Measurements from ENCODE around the gene SKA2.
"Not testable (repeated sequence)": the region's sequence is repeated elsewhere in the genome, so short reads cannot be mapped to it uniquely, and the experiment has no call there.

SKA2 gene, protein sequence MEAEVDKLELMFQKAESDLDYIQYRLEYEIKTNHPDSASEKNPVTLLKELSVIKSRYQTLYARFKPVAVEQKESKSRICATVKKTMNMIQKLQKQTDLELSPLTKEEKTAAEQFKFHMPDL

DNA sequence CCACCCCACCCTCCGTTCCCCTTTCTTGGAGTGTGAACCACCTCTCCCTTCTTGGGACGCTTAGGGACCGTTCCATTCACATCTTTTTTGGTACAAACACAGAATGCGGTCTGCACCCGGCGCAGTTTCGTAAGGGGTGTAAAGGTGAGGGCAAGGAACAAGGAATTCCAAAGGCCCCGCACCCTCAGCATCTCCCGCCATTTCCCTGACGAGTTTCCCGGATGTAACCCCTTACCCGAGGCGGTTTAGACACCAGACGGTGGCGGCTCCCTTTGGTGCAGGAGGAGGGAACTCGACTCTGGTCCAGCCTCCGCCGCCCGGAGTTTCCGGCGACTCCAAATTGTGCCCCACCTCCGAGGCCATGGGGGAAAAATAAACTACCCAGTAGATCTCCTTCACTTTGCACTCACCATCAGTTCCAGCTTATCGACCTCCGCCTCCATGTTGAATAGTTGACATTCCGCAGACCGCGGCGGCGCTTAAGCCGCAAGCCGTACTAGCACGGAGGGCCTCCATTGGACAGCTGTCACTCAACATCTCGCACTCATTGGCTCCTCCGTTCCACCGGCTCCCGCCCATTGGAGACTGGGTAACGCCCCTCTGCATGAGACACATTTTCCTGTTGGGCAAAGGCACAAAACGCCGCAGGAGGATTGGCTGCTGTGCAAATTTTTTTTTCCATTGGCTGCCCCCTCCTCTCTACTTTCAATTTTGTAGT lies at the start of gene SKA2:
Gene SKA2, minus strand, starts transcription at position 466 of the 718 bp plus-strand sequence. Its CDS starts 23 bp downstream, at position 443.
- in situ Hi-C loops (cut with HindIII; ENCODE audit: low sequenced_read_pairs): no loop called here

DNA sequence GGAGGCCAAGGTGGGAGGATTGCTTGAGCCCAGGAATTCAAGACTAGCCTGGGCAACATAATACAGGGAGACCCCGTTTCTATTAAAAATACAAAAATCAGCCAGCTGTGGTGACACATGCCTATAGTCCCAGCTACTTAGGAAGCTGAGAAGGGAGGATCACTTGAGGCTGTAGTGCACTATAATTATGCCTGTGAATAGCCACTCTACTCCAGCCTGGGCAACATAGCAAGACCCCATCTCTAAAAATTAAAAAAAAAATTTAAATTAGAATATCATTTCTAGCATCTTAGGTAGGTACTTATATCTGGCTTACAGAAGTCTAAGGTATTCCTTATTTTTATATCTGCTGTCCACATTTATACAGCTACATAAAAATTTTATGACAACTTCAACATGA lies 47.3 kb upstream of the SKA2 start:
- in situ Hi-C loops (cut with HindIII; ENCODE audit: low sequenced_read_pairs): no loop called here

DNA sequence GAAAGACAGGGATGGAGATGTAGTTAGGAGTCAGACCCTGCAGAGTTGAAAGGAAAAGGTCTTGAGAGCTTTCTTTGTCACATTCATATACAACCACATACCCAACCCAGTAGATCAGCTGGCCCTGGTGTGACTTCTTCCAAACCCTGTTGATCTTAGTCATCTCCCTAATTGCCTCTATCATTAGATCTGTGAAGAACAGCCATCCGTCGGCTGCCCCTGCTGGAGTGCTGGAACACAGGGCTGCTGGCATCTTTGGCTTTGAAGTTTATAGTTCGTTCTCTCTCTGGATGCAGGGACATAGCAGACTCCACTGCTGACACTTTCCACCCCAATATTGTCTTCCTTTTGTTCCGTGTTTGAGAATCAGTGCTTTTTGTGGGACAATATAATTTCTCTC lies 44.4 kb upstream of the SKA2 start:
- in situ Hi-C loops (cut with HindIII; ENCODE audit: low sequenced_read_pairs): no loop called here

DNA sequence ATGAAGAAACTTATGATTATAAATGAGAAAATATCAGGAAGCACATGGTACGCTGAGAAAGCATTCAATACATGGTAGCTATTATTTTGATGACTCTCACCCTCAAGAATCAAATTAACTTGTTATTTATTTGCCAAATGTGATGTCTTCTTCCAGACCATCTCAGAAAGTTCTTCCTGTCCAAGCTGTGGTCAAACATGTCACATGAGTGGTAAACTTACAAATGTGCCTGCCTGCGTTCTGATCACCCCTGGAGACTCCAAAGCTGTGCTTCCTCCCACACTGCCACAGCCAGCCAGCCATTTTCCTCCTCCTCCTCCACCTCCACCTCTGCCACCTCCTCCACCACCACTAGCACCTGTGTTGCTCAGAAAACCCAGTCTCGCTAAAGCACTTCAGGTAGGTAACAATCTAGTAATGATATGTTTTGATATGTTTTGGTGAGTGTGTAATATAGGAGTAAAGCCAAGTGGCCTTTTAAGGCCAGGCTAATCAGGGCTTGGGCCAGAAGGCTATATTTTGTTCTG lies 38.4 kb upstream of the SKA2 start:
- in situ Hi-C loops (cut with HindIII; ENCODE audit: low sequenced_read_pairs): no loop called here

DNA sequence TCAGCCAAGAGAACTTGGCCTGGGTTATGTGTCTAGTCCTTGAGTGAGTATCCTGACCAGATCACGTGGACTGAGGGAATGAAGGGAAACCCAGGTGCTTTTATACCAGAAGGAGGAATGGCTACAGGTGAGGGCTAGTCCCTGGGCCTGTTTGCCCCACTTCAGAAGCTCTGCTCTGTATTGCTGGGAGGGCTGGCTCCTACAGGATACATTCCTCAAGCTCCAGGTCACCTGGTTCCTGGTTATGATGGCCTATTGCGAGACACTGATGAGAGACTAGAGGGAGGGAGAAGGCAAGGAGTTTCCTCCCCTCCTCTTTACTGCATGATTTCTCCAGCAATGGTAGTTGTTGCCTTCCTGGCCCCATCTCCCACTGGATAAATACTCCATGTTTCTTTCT lies 35.8 kb upstream of the SKA2 start:
- in situ Hi-C loops (cut with HindIII; ENCODE audit: low sequenced_read_pairs): no loop called here

DNA sequence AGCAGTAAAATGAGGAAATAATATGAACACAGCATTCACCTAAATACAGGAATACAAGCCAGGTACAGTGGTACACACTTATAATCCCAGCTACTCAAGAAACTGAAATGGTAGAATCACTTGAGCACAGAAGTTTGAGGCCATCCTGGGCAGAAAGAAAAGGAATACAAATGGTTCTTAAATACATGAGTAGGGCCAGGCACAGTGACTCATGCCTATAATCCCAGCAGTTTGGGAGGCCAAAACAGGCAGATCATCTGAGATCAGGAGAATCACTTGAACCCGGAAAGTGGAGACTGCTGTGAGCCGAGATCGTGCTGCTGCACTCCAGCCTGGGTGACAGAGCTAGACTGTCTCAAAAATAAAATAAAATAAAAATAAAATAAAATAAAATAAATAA lies 31.9 kb upstream of the SKA2 start:
- in situ Hi-C loops (cut with HindIII; ENCODE audit: low sequenced_read_pairs): no loop called here

DNA sequence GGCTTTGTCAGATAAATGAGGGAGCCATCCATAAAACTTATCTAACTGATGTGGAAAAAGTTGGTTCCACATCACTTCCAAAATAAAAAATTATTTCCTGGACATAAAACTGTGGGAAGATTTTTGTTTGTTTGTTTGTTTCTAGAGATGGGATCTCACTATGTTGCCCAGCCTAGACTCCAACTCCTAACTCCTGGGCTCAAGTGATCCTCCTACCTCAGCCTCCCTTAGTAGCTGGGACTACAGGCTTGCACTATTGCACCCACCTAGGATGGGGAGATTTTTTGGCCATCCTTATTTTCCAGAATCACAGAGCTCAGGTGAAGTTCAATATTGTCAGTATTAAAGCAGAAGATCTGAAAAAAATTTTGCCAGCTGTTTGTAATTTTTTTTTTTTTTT lies 31.0 kb upstream of the SKA2 start:
- in situ Hi-C loops (cut with HindIII; ENCODE audit: low sequenced_read_pairs): no loop called here

DNA sequence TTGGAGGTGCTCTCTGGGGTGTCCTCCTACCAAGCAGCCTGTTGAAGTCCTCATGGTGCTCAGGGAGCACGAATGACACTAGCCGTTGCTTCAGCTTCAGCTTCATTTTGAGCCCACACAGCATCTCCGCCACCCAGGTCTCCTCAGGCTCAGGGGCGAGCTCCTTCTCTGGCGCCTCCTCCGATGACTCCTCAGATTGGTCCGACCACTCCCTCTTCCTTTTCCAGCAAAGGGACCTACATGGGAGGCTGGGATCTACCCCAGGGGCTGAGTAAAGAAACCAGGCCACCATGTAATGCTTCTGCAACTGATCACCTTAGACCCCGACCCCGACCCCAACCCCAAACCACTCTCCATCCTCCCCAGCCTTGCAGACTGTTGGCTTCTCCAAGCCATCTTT lies 26.5 kb upstream of the SKA2 start:
- in situ Hi-C loops (cut with HindIII; ENCODE audit: low sequenced_read_pairs): no loop called here

DNA sequence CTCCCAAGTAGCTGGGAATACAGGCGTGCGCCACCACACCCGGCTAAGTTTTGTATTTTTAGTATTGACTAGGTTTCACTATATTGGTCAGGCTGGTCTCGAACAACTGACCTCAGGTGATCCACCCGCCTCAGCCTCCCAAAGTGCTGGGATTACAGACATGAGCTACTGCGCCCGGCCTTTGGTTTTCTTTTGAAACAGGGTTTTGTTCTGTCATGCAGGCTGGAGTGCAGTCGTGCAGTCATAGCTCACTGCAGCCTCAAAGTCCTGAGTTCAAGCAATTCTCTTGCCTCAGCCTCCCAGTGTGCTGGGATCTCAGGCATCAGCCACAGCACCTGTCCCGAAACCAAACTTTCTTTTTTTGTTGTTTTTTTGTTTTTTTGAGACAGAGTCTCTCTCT lies 25.6 kb upstream of the SKA2 start:
- in situ Hi-C loops (cut with HindIII; ENCODE audit: low sequenced_read_pairs): no loop called here

DNA sequence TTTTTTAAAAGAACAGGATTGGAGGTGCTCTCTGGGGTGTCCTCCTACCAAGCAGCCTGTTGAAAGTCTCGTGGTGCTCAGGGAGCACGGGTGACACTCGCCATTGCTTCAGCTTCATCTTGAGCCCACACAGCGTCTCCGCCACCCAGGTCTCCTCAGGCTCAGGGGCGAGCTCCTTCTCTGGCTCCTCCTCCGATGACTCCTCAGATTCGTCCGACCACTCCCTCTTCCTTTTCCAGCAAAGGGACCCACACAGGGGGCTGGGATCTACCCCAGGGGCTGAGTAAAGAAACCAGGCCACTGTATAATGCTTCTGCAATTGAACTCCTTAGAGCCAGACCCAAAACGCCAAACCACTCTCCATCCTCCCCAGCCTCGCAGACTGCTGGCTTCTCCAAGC lies 24.6 kb upstream of the SKA2 start:
- in situ Hi-C loops (cut with HindIII; ENCODE audit: low sequenced_read_pairs): not testable (repeated sequence)

DNA sequence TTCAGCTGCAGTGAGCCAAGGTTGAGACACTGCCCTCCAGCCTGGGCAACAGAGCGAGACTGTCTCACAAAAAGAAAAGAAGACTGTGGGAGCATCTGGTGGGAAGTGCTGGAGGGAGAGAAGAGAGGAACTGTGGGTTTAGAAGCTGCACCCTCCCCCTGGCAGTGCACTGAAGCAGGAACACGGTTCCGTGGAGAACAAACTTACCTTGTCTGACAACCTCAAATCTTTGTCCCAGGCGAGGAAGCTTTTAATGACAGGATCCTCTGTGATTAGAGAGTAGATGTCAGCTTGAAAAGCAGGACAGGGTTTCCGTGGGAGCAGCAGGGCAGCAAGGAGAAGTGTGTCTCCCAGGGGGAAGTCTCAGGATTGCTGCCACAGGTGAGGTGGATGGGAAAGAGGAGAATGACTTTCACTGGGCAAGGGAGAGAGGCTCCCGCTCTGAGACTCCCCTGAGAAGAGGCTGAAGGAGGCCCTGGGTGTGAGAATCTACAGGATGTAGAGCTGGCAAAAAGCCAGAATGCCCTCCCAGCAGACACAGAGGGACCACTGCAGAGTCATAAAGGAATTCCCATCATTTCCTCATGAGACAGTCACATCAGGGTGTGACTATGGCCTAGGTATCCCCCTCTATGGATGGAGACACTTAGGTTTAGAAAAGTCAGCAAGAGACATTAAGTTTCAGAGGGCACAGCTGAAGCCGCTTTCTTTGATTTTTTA lies 23.4 kb upstream of the SKA2 start:
- in situ Hi-C loops (cut with HindIII; ENCODE audit: low sequenced_read_pairs): no loop called here

DNA sequence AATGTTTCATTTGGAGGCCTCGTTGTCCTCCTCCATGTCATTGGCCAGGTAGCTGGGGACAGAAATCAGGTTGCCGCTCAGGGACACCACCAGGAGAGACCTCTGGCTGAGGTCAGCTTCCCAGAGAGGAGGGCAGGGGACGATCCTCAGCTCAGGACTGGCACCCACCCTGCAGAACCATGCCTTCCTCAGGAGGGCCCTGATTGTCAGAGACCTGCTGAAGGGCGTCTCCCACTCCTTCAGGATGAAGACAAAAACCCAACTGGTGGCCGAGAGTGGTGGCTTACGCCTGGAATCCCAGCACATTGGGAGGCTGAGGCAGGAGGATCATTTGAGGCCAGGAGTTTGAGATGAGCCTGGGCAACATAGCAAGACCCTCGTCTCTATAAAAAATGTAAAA lies 20.1 kb upstream of the SKA2 start:
- in situ Hi-C loops (cut with HindIII; ENCODE audit: low sequenced_read_pairs): no loop called here

DNA sequence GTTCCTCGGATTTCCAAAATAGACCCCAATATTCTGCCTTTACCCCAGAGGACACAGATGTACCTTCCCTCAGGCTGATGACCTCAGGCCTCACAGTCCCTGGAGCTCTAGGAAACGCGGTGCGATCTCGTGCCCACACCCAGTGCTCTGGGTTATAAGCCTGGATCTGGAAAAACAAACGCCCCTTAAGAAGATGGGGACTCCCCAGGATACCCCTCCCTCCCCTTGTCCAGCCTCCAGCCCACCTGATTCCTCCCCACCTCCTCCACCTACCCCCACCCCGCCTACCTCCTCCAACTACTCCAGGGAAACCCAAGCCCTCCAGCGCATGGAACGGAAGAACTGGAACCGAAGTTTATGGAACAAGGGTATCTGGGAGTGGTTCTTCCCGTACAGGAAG lies 19.7 kb upstream of the SKA2 start:
- in situ Hi-C loops (cut with HindIII; ENCODE audit: low sequenced_read_pairs): no loop called here

DNA sequence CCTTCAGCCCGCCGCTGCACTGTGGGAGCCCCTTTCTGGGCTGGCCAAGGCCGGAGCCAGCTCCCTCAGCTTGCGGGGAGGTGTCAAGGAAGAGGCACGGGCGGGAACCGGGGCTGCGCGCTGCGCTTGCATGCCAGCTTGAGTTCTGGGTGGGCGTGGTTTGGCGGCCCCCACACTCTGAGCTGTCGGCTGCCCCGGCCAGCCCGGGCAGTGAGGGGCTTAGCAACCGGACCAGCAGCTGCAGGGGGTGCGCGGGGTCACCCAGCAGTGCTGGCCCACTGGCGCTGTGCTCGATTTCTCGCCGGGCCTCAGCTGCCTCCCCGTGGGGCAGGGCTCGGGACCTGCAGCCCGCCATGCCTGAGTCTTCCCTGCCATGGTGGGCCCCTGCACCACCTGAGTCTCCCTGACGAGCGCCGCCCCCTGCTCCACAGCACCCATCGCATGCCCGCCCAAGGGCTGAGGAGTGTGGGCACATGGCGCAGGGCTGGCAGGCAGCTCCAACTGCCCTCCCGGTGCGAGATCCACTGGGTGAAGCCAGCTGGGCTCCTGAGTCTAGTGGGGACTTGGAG lies 17.5 kb upstream of the SKA2 start:
- in situ Hi-C loops (cut with HindIII; ENCODE audit: low sequenced_read_pairs): no loop called here

DNA sequence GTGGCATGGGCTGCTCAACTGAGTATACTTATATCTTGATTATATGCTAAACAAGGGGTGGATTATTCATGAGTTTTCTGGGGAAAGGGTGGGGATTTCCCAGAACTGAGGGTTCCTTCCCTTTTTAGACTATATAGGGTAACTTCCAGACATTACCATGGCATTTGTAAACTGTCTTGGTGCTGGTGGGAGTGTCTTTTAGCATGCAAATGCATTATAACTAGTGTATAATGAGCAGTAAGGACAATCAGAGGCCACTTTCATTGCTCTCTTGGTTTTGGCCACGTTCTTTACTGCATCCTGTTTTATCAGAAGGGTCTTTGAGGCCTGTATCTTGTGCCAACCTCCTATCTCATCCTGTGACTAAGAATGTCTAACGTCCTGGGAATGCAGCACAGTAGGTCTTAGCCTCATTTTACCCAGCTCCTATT lies 12.6 kb upstream of the SKA2 start:
- in situ Hi-C loops (cut with HindIII; ENCODE audit: low sequenced_read_pairs): no loop called here

DNA sequence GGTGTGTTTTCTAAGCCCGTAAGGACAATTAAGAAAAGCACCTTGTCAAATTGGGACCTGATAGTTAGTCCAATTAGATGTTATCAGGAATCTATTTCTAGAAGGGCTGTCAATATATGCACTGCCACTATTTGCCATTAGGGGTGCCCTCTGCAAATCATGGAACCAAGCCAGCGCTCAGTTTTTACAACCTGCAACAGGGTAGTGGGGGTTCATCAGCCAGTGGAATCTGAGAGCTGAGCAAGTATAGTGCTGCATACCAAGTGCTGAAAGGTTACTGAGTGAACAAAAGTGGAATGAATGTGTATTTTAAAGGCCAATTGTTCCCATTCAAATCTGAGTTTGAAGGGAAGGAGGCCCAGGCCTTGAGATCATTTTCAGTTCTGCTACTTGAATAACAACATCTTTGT lies 11.0 kb upstream of the SKA2 start:
- in situ Hi-C loops (cut with HindIII; ENCODE audit: low sequenced_read_pairs): no loop called here

DNA sequence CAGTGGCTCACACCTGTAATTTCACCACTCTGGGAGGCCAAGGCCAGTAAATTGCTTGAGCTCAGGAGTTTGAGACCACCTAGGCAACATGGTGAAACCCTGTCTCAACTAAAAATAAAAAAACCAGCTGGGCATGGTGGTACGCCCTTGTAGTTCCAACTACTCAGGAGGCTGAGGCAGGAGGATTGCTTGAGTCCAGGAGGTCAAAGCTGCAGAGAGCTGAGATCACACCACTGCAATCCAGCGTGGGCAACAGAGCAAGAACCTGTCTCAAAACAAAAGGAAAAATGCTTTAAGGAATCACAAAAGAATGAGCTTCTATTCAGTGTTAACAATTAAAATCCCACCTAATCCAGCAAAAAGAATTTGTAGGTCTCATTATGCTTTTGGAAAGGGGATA lies 6.5 kb upstream of the SKA2 start:
- in situ Hi-C loops (cut with HindIII; ENCODE audit: low sequenced_read_pairs): no loop called here

DNA sequence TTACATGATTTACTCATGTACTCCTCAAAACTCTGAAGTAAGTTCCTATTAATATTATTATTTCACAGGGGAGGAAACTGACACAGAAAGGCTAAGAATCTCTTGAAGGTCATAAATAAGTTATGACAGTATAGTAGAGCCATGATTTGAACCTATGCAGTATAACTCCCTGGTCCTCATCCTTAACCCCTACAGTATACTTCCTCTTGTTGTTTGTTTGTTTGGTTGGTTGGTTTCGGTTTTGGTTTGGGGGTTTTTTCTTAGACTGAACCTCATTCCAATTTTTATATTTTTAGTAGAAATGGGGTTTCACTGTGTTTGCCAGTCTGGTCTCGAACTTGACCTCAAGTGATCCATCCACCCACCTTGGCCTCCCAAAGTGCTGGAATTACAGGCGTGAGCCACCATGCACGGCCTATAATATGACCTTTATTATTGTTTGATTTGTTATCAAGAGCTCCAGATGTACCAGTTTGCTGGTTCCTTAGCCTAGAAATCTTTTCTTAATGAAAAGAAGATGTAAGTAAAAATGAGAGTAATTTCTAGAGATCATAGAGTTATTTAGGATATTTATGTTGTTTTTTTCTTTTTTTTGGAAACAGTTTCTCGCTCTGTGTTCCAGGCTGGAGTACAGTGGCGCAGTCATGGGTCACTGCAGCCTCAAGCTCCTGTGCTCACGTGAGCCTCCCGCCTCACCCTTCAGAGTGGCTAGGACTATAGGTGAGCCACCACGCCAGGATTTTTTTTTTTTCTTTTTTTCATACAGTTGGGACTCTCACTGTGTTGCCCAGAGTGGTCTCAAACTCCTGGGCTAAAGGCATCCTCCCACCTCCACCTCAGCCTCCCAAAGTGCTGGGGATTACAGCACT lies 5.4 kb upstream of the SKA2 start:
- in situ Hi-C loops (cut with HindIII; ENCODE audit: low sequenced_read_pairs): no loop called here

DNA sequence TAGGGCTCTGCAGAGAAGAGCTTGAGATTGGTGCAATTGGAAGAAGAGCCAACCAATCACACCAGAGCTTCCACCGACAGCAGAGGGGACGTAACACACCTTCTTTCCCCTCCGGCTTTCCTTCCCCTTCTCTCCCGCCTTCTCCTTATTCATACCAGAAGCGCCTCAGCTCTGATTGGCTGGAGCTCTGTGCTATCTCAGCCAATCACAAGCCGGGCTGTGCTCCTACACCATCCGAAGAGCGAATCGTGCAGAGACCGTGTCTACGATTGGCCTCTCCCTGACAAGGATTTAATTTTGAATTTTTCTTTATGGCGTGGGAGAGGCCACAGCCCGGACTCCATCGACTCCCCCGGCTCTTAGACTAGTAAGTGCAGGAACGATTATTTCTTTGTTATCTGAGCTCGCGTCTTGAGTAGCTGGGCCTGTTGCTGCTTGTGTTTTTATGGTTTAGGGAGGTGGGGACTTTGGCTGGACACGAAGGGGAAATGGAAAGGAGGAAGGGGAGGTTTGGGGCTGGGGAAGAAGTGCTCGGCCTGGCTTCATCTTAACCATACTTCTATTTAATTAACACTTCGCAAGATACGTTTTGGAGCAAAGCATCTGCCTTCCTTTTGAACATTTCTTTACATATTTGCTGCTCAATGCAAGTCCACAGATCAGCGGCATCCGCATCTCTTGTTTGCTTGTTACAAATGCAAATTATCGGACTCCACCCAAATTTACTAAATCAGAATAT lies 622 bp upstream of the SKA2 start, which contains the start of gene PRR11:
Gene PRR11, plus strand, starts transcription at position 308 of the 739 bp plus-strand sequence. CDS start 14,007 bp downstream, outside the sequence.
- in situ Hi-C loops (cut with HindIII; ENCODE audit: low sequenced_read_pairs): no loop called here

DNA sequence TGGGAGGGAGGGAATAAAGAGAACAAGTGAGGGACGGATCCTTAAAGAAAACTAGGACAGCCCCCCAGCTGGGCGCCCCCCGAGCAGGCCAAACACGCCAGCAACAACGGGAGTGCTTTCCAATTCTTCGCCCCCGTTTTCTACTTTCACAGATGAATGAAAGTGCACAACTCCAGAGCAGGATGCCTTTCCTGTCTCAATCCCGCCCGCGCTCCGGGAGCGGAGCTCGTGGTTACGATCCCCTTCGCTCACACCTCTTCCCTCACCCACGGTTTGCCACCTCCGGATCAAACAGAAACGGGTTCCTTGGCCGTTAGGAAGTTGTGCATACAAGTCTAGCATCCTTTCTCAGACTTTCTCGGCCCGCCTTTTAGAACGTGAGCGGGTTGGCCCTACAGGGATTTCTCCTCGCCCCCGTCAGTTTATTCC lies 680 bp downstream of the SKA2 start:
- in situ Hi-C loops (cut with HindIII; ENCODE audit: low sequenced_read_pairs): no loop called here

Measured in DLD1 (cell line).